Skeletal muscle cell (primary cell): ENCODE data around the gene GCAT.
"Not testable (repeated sequence)": the region's sequence is repeated elsewhere in the genome, so short reads cannot be mapped to it uniquely, and the experiment has no call there.

ENCODE experiments used
- DNase-seq: peaks from one replicate; pipeline ENCODE4 v3.0.0-alpha.2; 2010; ENCODE audit warnings: low read depth
- H3K4me3 ChIP-seq: 2 replicates; pipeline ENCODE4 v1.5.1; 2011; ENCODE audit warnings: low read depth, mild to moderate bottlenecking, control low read depth, low read length, moderate library complexity

The GCAT gene

GRCh38 chr22:37781434-37782059 is 26.2 kb upstream of the GCAT start:
- no peak for DNase-seq
- no peak overlapping the region for H3K4me3 ChIP-seq

GRCh38 chr22:37782340-37783168 is 25.2 kb upstream of the GCAT start:
- no peak overlapping the region for H3K4me3 ChIP-seq
- DNase-seq = no peak

GRCh38 chr22:37784829-37785495 is 22.8 kb upstream of the GCAT start:
- no peak overlapping the region for H3K4me3 ChIP-seq
- no peak for DNase-seq

GRCh38 chr22:37790234-37790633 is 17.5 kb upstream of the GCAT start:
- no peak for DNase-seq
- no peak overlapping the region for H3K4me3 ChIP-seq

- no peak overlapping the region for H3K4me3 ChIP-seq
- DNase-seq = no peak
Measured at GRCh38 chr22:37792494-37792893, 15.2 kb upstream of the GCAT start.

GRCh38 chr22:37794376-37794775 is 13.4 kb upstream of the GCAT start:
- no peak overlapping the region for H3K4me3 ChIP-seq
- DNase-seq = no peak

- no peak for DNase-seq
- H3K4me3 ChIP-seq = no peak overlapping the region
Measured at GRCh38 chr22:37796079-37796478, 11.7 kb upstream of the GCAT start.

GRCh38 chr22:37797259-37797658 is 10.5 kb upstream of the GCAT start:
- not testable (repeated sequence) for H3K4me3 ChIP-seq, DNase-seq

- DNase-seq = no peak
- H3K4me3 ChIP-seq = no peak overlapping the region
Measured at GRCh38 chr22:37797874-37798500, 9.7 kb upstream of the GCAT start.

- not testable (repeated sequence) for DNase-seq
Measured at GRCh38 chr22:37799979-37800378, 7.8 kb upstream of the GCAT start.

GRCh38 chr22:37801946-37802309 is 5.8 kb upstream of the GCAT start:
- DNase-seq = no peak

More at GRCh38 chr22:37799979-37800378, 7.8 kb upstream of the GCAT start:
- H3K4me3 ChIP-seq = not testable (repeated sequence)

GRCh38 chr22:37802310-37803194 is 5.2 kb upstream of the GCAT start:
- peak overlapping the region; percentile 63 for H3K4me3 ChIP-seq
- DNase-seq = no peak

More at GRCh38 chr22:37801946-37802309, 5.8 kb upstream of the GCAT start:
- peak overlapping the region; percentile 63 for H3K4me3 ChIP-seq

GRCh38 chr22:37803195-37803638 is 4.5 kb upstream of the GCAT start:
- DNase-seq = no peak

GRCh38 chr22:37803639-37804351 is 3.9 kb upstream of the GCAT start:
- DNase-seq = no peak
- no peak overlapping the region for H3K4me3 ChIP-seq

More at GRCh38 chr22:37803195-37803638, 4.5 kb upstream of the GCAT start:
- H3K4me3 ChIP-seq = no peak overlapping the region

- H3K4me3 ChIP-seq = peak overlapping the region; percentile 75
- DNase-seq = no peak
Measured at GRCh38 chr22:37804352-37804880, 3.3 kb upstream of the GCAT start.

- DNase-seq = no peak
- H3K4me3 ChIP-seq = peak overlapping the region; percentile 75
Measured at GRCh38 chr22:37804881-37805809, 2.6 kb upstream of the GCAT start.

GRCh38 chr22:37805810-37806277 is 1.9 kb upstream of the GCAT start:
- no peak for DNase-seq

More at GRCh38 chr22:37805810-37806277, 1.9 kb upstream of the GCAT start:
- H3K4me3 ChIP-seq = peak overlapping the region; percentile 75
